ENCODE results near the gene MMP28. TPM values are rescaled to one million over a fixed set of nuclear protein-coding genes. Genes with fewer than 3 reads are reported as not detected.

Gene MMP28
- polyA plus RNA-seq, 2 of the 4 experiments (the other 2 are of a cell fraction), result 6.6 to 6.7 TPM

DNA sequence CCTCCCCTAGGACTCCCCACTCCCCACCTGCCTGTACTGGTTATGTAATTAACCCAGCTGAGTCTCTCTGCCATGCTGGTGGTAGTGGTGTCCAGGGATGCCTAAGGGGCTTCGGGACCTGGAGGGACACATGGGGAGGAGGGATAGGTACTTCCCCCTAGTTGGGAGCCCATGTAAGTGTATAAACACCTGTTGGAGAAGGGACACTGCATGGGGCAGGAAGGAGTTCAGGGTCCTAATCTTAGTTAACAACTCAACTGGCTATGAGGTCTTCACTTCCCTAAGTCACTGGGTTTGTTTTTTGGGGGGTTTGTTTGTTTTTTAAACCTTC lies 62.7 kb downstream of the MMP28 start:
- Histone ChIP-seq H3K4me1 (no peaks in the 10 kb centered on the region), H3K4me3 (no peak overlapping the region), H3K4me2 (no peak overlapping the region), H3K9me3 (no peaks in the 10 kb centered on the region), H3K27ac (no peak overlapping the region)
- ChIA-PET POLR2A (no interaction called here), CTCF (interaction anchor here (1.3 to 27.6 kb wide), 4 partner anchors 13 to 120 kb away, joined by 3 to 377 read pairs (median 7); partner anchors contain the start of gene GAS2L2)
- 64% methylated on average over 1 of the region's 1 CpG for WGBS (ENCODE audit: missing lambda C conversion rate)
- ATAC-seq (no peak), DNase-seq (ENCODE audit: low read depth in 1 of 2, low spot score in 1 of 2) (no peak), FAIRE-seq (no peak)
- TF ChIP-seq POLR2A (IDR thresholded peaks at IDR 0.05; ENCODE audit: low read length), result no peak
- TF ChIP-seq ATOH8 (CRISPR knock-in tag; IDR thresholded peaks at IDR 0.05; ENCODE audit: low read depth), result no peak
- TF ChIP-seq TP53 (CRISPR knock-in tag; IDR thresholded peaks at IDR 0.05), result no peak
- TF ChIP-seq ELK1 (IDR thresholded peaks at IDR 0.05; ENCODE audit: low read depth, low read length), result no peak
- TF ChIP-seq TFCP2L1 (CRISPR knock-in tag; IDR thresholded peaks at IDR 0.05), result no peak
- TF ChIP-seq ZC3H11A (IDR thresholded peaks at IDR 0.05), result no peak
- no peak for TF ChIP-seq CTCF (IDR thresholded peaks at IDR 0.05)
- no peak for TF ChIP-seq FOSL2 (IDR thresholded peaks at IDR 0.05)
- TF ChIP-seq FOSL2 (CRISPR knock-in tag; IDR thresholded peaks at IDR 0.05), result no peak

DNA sequence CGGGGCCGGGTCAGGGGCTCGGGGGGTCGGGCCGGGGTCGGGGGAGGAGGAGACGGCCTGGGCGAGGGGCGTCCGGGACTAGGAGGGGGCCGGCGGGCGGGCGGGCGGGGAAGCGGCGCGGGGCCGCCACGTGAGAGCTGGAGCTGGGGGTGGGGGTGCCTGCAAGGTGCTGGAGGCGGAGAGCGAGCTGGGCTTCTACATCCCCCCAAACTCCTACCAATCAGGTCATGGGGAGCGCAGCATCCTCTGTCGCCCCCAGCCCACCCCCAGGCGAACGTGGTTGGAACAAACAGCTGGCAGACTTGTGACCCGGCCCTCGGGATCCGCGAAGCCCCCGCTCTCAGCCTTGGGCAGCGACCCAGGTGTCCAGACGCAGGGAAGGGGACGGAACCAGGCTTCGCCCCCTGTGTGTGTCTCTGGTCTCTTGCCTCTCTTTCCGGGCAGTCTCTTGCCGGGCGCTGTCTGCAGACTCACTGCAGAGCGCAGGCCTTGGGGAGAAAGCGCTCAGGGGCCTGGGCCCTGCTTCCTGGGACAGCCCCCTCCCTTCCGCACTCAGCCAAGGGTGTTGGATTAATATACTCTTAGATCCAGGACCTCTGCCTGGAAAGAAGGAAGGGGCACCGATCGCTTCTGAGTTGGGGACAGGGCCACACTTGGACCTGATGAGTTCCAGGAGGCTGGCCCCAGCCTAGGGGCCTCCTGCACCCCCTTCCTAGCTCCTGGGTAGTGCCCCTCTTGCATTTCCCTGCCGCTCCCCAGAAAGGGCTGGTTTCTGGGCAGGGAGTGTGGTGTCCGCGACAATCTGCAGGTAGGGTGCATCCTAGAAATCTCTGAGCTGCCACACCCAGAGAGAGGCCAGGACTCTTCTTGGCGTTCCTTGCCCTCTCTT lies 63.3 kb downstream of the MMP28 start:
- H3K4me2 ChIP-seq, result peak overlapping the region; percentile 72
- WGBS (ENCODE audit: missing lambda C conversion rate), result 89% methylated on average over 31 of the region's 47 CpGs
- DNase-seq (ENCODE audit: low read depth in 1 of 2, low spot score in 1 of 2) (no peak), FAIRE-seq (no peak), ATAC-seq (peak in 1 of 2 experiments; percentile 9; a peak in 3 of 6 replicates)
- ChIA-PET CTCF (interaction anchor here (1.4 to 27.6 kb wide), 5 partner anchors 13 to 120 kb away, joined by 3 to 377 read pairs (median 12); partner anchors contain the start of gene GAS2L2), POLR2A (no interaction called here)
- no peak for TF ChIP-seq ESRRA (IDR thresholded peaks at IDR 0.05; ENCODE audit: borderline replicate concordance, low read length)
- no peak for TF ChIP-seq RAD21 (conservative IDR thresholded peaks at IDR 0.05 in 1 of 2, IDR thresholded peaks at IDR 0.05 in 1 of 2)
- no peak for TF ChIP-seq ZSCAN20 (CRISPR knock-in tag; IDR thresholded peaks at IDR 0.05)
- no peak for TF ChIP-seq POLR2AphosphoS2 (conservative IDR thresholded peaks at IDR 0.05; ENCODE audit: low read length)
- TF ChIP-seq HOXB13 (CRISPR knock-in tag; IDR thresholded peaks at IDR 0.05; ENCODE audit: low read depth), result no peak
- TF ChIP-seq HEYL (CRISPR knock-in tag; IDR thresholded peaks at IDR 0.05), result no peak
- TF ChIP-seq CTCF (IDR thresholded peaks at IDR 0.05), result no peak
- no peak for TF ChIP-seq JUN (IDR thresholded peaks at IDR 0.05)
- TF ChIP-seq CBX2 (IDR thresholded peaks at IDR 0.05; ENCODE audit: borderline replicate concordance, low read depth), result no peak
- no peak for TF ChIP-seq RFX5 (IDR thresholded peaks at IDR 0.05)
- TF ChIP-seq MAZ (IDR thresholded peaks at IDR 0.05; ENCODE audit: borderline replicate concordance, low read depth, low read length), result no peak
- TF ChIP-seq ZNF302 (CRISPR knock-in tag; IDR thresholded peaks at IDR 0.05), result no peak
- no peak for TF ChIP-seq FOSB (CRISPR knock-in tag; IDR thresholded peaks at IDR 0.05)
- TF ChIP-seq, protein P1, sequence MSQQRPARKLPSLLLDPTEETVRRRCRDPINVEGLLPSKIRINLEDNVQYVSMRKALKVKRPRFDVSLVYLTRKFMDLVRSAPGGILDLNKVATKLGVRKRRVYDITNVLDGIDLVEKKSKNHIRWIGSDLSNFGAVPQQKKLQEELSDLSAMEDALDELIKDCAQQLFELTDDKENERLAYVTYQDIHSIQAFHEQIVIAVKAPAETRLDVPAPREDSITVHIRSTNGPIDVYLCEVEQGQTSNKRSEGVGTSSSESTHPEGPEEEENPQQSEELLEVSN (IDR thresholded peaks at IDR 0.05; ENCODE audit: borderline replicate concordance, low read depth), result no peak
- no peak for TF ChIP-seq SMC3 (IDR thresholded peaks at IDR 0.05)
- TF ChIP-seq EHF (CRISPR knock-in tag; IDR thresholded peaks at IDR 0.05), result no peak
- H3K27ac ChIP-seq, result peak overlapping the region in 1 of 2 experiments; percentile 82; a peak in 3 of 6 replicates
- no peaks in the 10 kb centered on the region for H3K9me3 ChIP-seq
- H3K4me1 ChIP-seq, result no peaks in the 10 kb centered on the region
- peak overlapping the region; percentile 43; the same call in 2 of the 3 replicates for H3K4me3 ChIP-seq

Data from A549 (cell line).